ENCODE measurements around the gene ACCSL.

The ACCSL gene

DNA sequence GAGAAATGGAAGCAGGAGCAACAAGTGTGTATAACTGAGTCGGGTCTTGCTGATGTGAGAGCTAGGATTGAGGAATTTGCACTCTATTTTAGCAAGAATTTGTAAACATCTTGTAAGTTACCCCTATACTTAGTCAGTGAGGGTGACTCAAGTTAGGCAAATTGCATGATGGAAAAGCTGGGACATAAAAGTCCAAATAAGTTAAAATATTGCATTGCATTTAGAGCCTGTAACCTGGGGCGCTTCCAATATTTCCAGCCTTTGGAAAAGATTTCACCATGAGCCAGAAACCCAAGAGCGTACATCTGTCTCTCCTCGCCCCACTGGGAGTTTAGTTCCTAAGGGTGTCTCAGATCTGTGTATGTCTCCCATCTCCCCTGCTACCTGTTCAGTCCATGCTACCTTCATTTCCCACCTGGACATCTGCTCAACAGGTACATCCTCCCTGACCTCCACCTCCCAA, 37.0 kb upstream of the ACCSL start:
- DNase-seq (ENCODE audit: low read depth), result no peak
- in situ Hi-C loops (cut with HindIII; ENCODE audit: low sequenced_read_pairs), result no loop called here
- H3K4me3 ChIP-seq (ENCODE audit: low read depth, low read length), result no peak overlapping the region
- TF ChIP-seq CTCF (IDR thresholded peaks at IDR 0.05; ENCODE audit: low read depth, low read length, missing control alignments), result no peak

- no peak overlapping the region for H3K4me3 ChIP-seq (ENCODE audit: low read depth, low read length)
- in situ Hi-C loops (cut with HindIII; ENCODE audit: low sequenced_read_pairs), result no loop called here
- TF ChIP-seq CTCF (IDR thresholded peaks at IDR 0.05; ENCODE audit: low read depth, low read length, missing control alignments), result no peak
- DNase-seq (ENCODE audit: low read depth), result no peak
Observed at GRCh38 chr11:44011797-44012196, 36.0 kb upstream of the ACCSL start.

DNA sequence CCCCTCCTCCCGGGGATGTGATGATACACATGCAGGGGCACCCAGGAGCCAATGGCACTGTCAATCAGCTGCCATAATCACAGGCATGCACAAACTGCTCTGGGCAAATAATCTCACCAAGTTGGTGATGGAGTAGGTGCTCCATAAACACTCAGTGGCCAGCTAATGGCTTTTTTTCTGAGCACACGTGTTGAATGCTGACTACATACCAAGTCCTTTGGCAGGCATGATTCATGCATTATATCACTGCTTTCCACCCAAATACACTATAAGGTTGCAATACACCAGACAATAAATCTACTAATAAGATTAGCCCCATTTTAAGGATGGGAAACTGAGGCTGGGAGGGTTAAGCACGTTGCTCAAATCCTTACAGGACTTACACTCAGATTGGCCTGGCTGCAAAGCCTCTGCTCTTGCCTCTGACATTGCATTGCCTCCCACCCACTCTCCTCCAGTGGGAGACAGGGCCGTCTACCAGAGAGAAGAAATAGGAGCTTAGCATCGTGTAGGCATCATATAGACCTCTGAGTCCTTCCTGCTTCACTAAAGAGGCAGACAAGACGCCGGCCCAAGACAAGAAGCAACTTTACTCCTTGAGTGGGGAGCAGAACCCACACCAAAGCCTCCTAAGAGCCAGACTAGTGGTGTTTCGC, 32.7 kb upstream of the ACCSL start:
- no peak for DNase-seq (ENCODE audit: low read depth)
- in situ Hi-C loops (cut with HindIII; ENCODE audit: low sequenced_read_pairs), result no loop called here

DNA sequence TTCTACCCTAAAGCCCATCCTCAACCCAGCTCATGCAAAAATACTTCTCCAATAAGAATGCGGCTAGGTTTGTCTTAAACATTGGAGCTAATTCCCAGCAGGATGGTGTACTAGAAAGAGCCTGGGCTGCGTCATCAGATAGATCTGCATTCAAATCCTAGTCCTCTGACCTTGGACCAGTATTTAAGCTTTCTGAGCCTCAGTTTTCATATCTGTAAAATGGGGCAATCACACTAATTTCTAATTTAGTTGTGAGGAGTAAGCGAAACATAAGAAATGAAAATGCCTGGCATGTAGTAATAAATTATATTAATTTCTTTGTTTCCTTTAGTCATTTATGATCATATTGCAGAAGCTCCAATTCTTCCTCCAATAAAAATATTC, 32.2 kb upstream of the ACCSL start:
- TF ChIP-seq CTCF (IDR thresholded peaks at IDR 0.05; ENCODE audit: low read depth, low read length, missing control alignments), result no peak
- no peak overlapping the region for H3K4me3 ChIP-seq (ENCODE audit: low read depth, low read length)
- in situ Hi-C loops (cut with HindIII; ENCODE audit: low sequenced_read_pairs), result no loop called here
- DNase-seq (ENCODE audit: low read depth), result no peak

More for the DNA sequence above, 32.7 kb upstream of the ACCSL start:
- H3K4me3 ChIP-seq (ENCODE audit: low read depth, low read length), result no peak overlapping the region
- TF ChIP-seq CTCF (IDR thresholded peaks at IDR 0.05; ENCODE audit: low read depth, low read length, missing control alignments), result no peak

DNA sequence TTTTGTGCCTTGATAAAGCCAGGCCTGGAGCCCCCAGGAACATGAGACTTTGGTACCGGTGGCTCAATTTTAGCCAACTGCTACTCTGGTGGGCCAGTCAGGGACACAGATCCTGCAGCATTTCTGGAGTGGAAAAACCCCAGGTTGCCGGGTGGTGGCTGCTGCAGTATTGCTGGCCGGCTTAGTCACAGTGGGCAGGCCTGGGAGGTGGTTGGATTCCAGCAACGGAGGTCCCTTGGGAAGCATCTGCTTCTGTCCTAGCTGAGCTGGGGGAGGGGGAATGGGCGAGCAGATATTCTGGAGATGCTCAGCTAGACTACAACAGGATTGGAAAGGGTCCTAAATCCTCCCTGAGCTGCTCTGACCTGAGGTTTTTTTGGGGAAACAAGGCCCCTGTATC, 31.6 kb upstream of the ACCSL start:
- no peak for TF ChIP-seq CTCF (IDR thresholded peaks at IDR 0.05; ENCODE audit: low read depth, low read length, missing control alignments)
- H3K4me3 ChIP-seq (ENCODE audit: low read depth, low read length), result no peak overlapping the region
- no peak for DNase-seq (ENCODE audit: low read depth)
- in situ Hi-C loops (cut with HindIII; ENCODE audit: low sequenced_read_pairs), result no loop called here

DNA sequence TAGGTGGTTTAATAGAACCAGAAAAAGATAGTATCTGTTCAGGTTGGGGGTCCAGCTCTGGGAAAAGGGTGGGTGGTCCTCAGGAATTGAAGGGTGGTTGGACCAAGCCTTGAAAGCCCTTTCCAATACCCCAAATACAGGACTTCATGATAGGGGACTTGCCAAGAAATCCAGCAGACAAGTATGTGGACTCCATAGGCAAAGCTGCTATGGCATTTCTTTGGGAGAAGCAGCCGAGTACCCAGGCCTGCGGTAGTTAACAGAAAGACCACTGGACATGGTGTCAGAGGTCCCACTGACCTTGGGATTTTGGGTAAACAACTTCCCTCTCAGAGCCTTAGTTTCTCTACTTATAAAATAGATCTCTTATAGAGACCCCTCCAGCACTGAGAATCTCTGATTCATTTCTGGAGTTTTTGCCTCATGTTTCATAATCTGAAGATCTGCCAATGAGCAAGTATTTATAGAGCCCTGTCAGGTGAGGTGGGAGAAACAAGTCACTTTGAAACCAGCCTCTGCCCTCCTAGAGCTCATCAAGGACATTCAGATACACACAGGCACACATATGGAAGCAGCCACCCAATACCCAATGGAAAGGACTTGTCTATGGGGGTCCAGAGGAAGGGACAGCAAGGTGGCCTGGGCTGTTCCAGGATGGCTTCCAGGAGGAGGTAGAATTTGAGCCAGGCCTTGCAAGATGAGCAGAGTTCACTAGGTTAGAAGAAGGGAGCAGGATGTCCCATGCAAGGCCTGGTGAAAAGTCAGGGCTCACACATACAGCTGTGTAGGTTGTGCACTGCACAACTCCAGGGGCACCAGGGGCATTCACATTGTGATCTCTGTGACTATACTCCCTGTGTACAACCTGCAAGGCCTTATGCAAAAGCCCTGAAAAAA, 31.0 kb upstream of the ACCSL start:
- DNase-seq (ENCODE audit: low read depth), result no peak
- in situ Hi-C loops (cut with HindIII; ENCODE audit: low sequenced_read_pairs), result no loop called here
- no peak overlapping the region for H3K4me3 ChIP-seq (ENCODE audit: low read depth, low read length)
- TF ChIP-seq CTCF (IDR thresholded peaks at IDR 0.05; ENCODE audit: low read depth, low read length, missing control alignments), result no peak
